Esophagus muscularis mucosa (tissue), 4 donors: ENCODE measurements around the gene PTPRN2.

Experiments used
- CTCF ChIP-seq, 3 experiments: fragments of 200-600 bp in 2 of 3; fragments of 450-650 bp in 1 of 3; sonication (generic) in 2 of 3; IDR thresholded peaks; one replicate each; pipeline ENCODE4 v1.5.1; 2017 to 2019; ENCODE audit warnings: antibody characterized with exemption in 3 of 3, mild to moderate bottlenecking in 2 of 3, moderate library complexity in 1 of 3
- EP300 ChIP-seq: sonication (generic); formaldehyde crosslinking; IDR thresholded peaks from one replicate; pipeline ENCODE4 v1.6.1; 2017; ENCODE audit warnings: antibody characterized with exemption
- POLR2A ChIP-seq: fragments of 450-650 bp; IDR thresholded peaks from one replicate; pipeline ENCODE4 v1.6.1; 2017; ENCODE audit warnings: antibody characterized with exemption, moderate library complexity, mild to moderate bottlenecking, low read depth
- POLR2AphosphoS5 ChIP-seq, 2 donors: sonication (generic); formaldehyde crosslinking; IDR thresholded peaks; one replicate each; pipeline ENCODE4 v1.6.1; 2017; ENCODE audit warnings: antibody characterized with exemption in 2 of 2

GRCh38 chr7:157984423-157985163 is 603.0 kb downstream of the PTPRN2 start:
- no peak for TF ChIP-seq POLR2A
- no peak for TF ChIP-seq CTCF (IDR thresholded peaks at IDR 0.05)
- no peak for TF ChIP-seq EP300
- TF ChIP-seq POLR2AphosphoS5 (IDR thresholded peaks at IDR 0.05): no peak
